Neuronal stem cell (in vitro differentiated cells): ENCODE measurements around the gene CALHM2.

Source experiments
- DNase-seq: peaks from one replicate; pipeline ENCODE4 v3.0.0-alpha.2; 2013; ENCODE audit warnings: low spot score
- H2AFZ ChIP-seq: one replicate; pipeline ENCODE4 v1.6.1; 2013; ENCODE audit warnings: mild to moderate bottlenecking, low read length, inconsistent platforms
- H2AK5ac ChIP-seq: 2 replicates; pipeline ENCODE4 v1.6.1; 2013; ENCODE audit warnings: low read depth, mild to moderate bottlenecking, inconsistent platforms, low read length, moderate library complexity, mixed read lengths
- H2BK120ac ChIP-seq: 2 replicates; pipeline ENCODE4 v1.6.1; 2013; ENCODE audit warnings: low read depth, mild to moderate bottlenecking, inconsistent platforms, low read length, moderate library complexity, mixed read lengths
- H2BK12ac ChIP-seq: one replicate; pipeline ENCODE4 v1.6.1; 2013; ENCODE audit warnings: low read length, inconsistent platforms
- H2BK15ac ChIP-seq: 2 replicates; pipeline ENCODE4 v1.6.1; 2013; ENCODE audit warnings: mild to moderate bottlenecking, low read length, inconsistent platforms, mixed read lengths
- H2BK5ac ChIP-seq: one replicate; pipeline ENCODE4 v1.6.1; 2013; ENCODE audit warnings: inconsistent platforms, mild to moderate bottlenecking, low read length, moderate library complexity
- H3K14ac ChIP-seq: one replicate; pipeline ENCODE4 v1.6.1; 2013; ENCODE audit warnings: low read length, inconsistent platforms
- H3K18ac ChIP-seq: 2 replicates; pipeline ENCODE4 v1.6.1; 2013; ENCODE audit warnings: low read length, inconsistent platforms
- H3K23ac ChIP-seq: 2 replicates; pipeline ENCODE4 v1.6.1; 2013; ENCODE audit warnings: low read depth, mild to moderate bottlenecking, mixed read lengths, low read length, inconsistent platforms; ENCODE audit not compliant: poor library complexity
- H3K27ac ChIP-seq: replicated peaks from 3 replicates; pipeline ENCODE4 v1.5.1; 2013; ENCODE audit warnings: low read length, inconsistent platforms
- H3K27me3 ChIP-seq, 3 experiments: 2 replicates each; pipeline ENCODE4 v1.6.1; 2013; ENCODE audit warnings: low read length in 3 of 3, mild to moderate bottlenecking in 2 of 3, inconsistent platforms in 1 of 3, low read depth in 1 of 3, mixed read lengths in 1 of 3, moderate library complexity in 1 of 3; ENCODE audit not compliant: control insufficient read depth in 3 of 3, insufficient read depth in 3 of 3
- H3K36me3 ChIP-seq, 2 donors: replicated peaks in 1 of 2; 2 replicates each; pipeline ENCODE4 v1.6.1; 2013; ENCODE audit warnings: low read length in 2 of 2; ENCODE audit not compliant: control insufficient read depth in 2 of 2, insufficient read depth in 2 of 2
- H3K4ac ChIP-seq: 2 replicates; pipeline ENCODE4 v1.6.1; 2013; ENCODE audit warnings: inconsistent platforms, mild to moderate bottlenecking, low read length, moderate library complexity
- H3K4me1 ChIP-seq, 2 donors: 1 replicate in 1 of 2; 2 replicates in 1 of 2; pipeline ENCODE4 v1.6.1; 2013; ENCODE audit warnings: low read length in 2 of 2, low read depth in 1 of 2; ENCODE audit not compliant: control insufficient read depth in 2 of 2, insufficient read depth in 1 of 2
- H3K4me2 ChIP-seq: one replicate; pipeline ENCODE4 v1.6.1; 2013; ENCODE audit warnings: mild to moderate bottlenecking, low read length, inconsistent platforms; ENCODE audit not compliant: insufficient read depth, poor library complexity, severe bottlenecking
- H3K4me3 ChIP-seq, 2 donors: 2 replicates each; pipeline ENCODE4 v1.5.1; 2013; ENCODE audit warnings: low read length in 2 of 2, mild to moderate bottlenecking in 2 of 2, inconsistent platforms in 1 of 2, moderate library complexity in 1 of 2
- H3K79me1 ChIP-seq: one replicate; pipeline ENCODE4 v1.6.1; 2013; ENCODE audit warnings: low read depth, mild to moderate bottlenecking, inconsistent platforms, low read length, moderate library complexity
- H3K9ac ChIP-seq: one replicate; pipeline ENCODE4 v1.6.1; 2013; ENCODE audit warnings: mild to moderate bottlenecking, low read depth, low read length, inconsistent platforms; ENCODE audit not compliant: poor library complexity
- H3K9me3 ChIP-seq, 2 donors: replicated peaks in 1 of 2; 2 replicates each; pipeline versions ENCODE3 to v1.6.1; 2013; ENCODE audit warnings: low read length in 2 of 2, mild to moderate bottlenecking in 2 of 2, inconsistent platforms in 1 of 2, low read depth in 1 of 2, mixed read lengths in 1 of 2, moderate library complexity in 1 of 2; ENCODE audit not compliant: control insufficient read depth in 2 of 2, insufficient read depth in 1 of 2
- H4K8ac ChIP-seq: one replicate; pipeline ENCODE4 v1.6.1; 2013; ENCODE audit warnings: low read depth, mild to moderate bottlenecking, inconsistent platforms, low read length, moderate library complexity
- H4K91ac ChIP-seq: one replicate; pipeline ENCODE4 v1.6.1; 2013; ENCODE audit warnings: low read length, low read depth, mild to moderate bottlenecking, inconsistent platforms; ENCODE audit not compliant: poor library complexity
- WGBS, 2 donors: extraction: QIAGEN DNeasy Blood & Tissue Kit; methylation state at CpG; one replicate each; pipeline ENCODE4 v1.1.7; 2013; ENCODE audit warnings: missing lambda C conversion rate in 2 of 2, mixed read lengths in 1 of 2; ENCODE audit not compliant: insufficient read length in 2 of 2, insufficient replicate concordance in 1 of 2; ENCODE audit errors: extremely low coverage in 2 of 2; 5-methylcytosine and 5-hydroxymethylcytosine counted together

Gene CALHM2

DNA sequence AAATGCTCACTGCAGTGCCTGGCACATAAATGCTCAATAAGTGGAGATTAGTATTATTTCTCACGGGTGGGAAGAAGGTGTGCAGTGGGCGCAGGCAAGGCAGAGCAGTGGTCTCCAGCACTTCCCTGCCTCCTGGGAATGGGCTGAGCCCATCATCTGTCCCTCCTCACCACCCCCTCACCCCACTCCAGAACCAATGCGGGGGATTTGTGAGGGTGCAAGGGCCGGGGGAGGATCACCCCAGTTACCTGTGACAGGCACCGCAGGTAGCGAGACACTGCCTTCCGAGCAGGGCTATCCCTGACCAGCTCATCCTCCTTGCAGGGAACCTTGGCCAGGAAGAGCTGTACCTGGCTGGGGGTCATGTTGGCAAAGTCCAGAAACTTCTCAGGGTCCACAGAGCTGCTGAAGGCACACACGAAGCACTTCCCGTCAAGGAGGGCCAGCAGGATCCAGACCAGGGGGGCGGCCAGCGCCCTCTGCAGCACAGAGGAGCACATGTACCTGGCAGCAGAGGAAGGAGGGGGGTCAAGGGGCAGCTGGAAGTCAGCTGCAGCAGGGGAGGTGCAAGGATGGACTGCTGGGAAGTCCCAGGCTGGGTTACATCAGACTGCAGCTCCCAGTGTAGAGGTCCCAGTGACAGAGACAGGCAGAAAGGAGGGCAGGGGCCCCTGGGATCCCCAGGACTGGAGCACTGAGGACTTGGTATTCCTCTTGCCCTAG is 24.0 kb upstream of the CALHM2 start:
- Histone ChIP-seq H2BK120ac (no peak overlapping the region), H2BK5ac (peak overlapping the region; percentile 62), H2BK15ac (no peak overlapping the region), H2AFZ (peak overlapping the region; percentile 49), H3K4me2 (no peak overlapping the region), H3K18ac (peak overlapping the region; percentile 74), H3K4me3 (peak overlapping the region in 1 of 2 donors; percentile 5), H3K27me3 (peaks cover 0 to 21% (median 0%) of the 10 kb centered on the region in 3 experiments), H3K4me1 (peaks cover 4 to 8% of the 10 kb centered on the region in 2 donors), H3K79me1 (no peaks in the 10 kb centered on the region), H3K23ac (no peak overlapping the region), H3K27ac (no peak overlapping the region), H2AK5ac (peak overlapping the region; percentile 61), H3K4ac (no peak overlapping the region), H3K36me3 (no peaks in the 10 kb centered on the region), H2BK12ac (no peak overlapping the region), H3K9me3 (no peaks in the 10 kb centered on the region), H4K8ac (peak overlapping the region; percentile 86), H3K9ac (peak overlapping the region; percentile 50), H3K14ac (peak overlapping the region; percentile 75), H4K91ac (no peak overlapping the region)
- no peak for DNase-seq
- no CpG with 5 or more reads among the region's 11 CpGs for WGBS, 2 donors

DNA sequence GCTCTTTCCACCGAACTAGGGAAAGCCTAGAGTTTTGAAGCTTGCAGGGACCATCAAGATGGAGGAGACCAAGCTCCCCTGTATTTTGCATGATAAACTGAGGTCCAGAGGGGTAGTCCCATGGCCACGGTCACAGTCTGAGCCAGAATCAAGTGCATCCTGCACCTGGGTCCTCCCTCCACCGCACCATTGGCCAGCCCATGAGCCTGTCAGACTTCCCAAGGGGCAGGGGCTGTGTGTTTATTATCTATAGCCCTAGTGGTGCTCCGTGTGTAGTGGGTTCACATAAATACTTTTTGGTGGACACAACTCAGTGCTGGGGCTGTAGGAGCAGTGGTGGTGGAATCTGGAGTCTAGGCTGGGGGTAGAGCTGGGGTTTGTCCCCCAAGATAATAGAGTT is 23.3 kb upstream of the CALHM2 start:
- Histone ChIP-seq H3K4me3 (no peak overlapping the region), H3K27me3 (peaks cover 0 to 27% (median 0%) of the 10 kb centered on the region in 3 experiments), H3K9ac (no peak overlapping the region), H3K4ac (no peak overlapping the region), H3K14ac (no peak overlapping the region), H3K27ac (no peak overlapping the region), H3K79me1 (no peaks in the 10 kb centered on the region), H3K36me3 (no peaks in the 10 kb centered on the region), H2BK15ac (no peak overlapping the region), H2BK5ac (no peak overlapping the region), H3K9me3 (no peaks in the 10 kb centered on the region), H2AK5ac (no peak overlapping the region), H3K4me1 (peaks cover 0 to 10% of the 10 kb centered on the region in 2 donors), H3K18ac (no peak overlapping the region), H3K4me2 (no peak overlapping the region), H3K23ac (no peak overlapping the region), H2BK12ac (no peak overlapping the region), H4K8ac (no peak overlapping the region), H2BK120ac (no peak overlapping the region), H4K91ac (no peak overlapping the region), H2AFZ (no peak overlapping the region)
- no CpG with 5 or more reads among the region's 4 CpGs for WGBS, 2 donors
- no peak for DNase-seq

DNA sequence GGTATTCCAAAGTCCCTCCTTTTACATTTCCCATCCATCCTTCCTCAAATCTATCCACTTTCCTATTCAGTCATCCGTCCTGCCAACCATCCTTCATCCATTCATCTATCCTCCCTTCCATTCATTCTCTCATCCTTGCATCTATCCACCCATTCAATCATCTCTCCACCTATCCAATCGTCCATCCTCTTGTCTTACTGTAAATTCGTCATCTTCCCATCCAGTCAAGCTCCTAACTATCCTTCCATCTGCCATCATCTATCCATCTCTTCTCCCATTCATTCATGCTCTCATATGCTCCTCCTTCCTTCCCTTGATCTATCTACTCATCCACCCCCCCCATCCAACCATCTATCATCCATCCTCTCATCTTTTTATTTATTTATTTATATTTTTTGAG is 21.9 kb upstream of the CALHM2 start:
- WGBS, 2 donors: 100% methylated on average over 1 to 3 of the region's 3 CpGs

DNA sequence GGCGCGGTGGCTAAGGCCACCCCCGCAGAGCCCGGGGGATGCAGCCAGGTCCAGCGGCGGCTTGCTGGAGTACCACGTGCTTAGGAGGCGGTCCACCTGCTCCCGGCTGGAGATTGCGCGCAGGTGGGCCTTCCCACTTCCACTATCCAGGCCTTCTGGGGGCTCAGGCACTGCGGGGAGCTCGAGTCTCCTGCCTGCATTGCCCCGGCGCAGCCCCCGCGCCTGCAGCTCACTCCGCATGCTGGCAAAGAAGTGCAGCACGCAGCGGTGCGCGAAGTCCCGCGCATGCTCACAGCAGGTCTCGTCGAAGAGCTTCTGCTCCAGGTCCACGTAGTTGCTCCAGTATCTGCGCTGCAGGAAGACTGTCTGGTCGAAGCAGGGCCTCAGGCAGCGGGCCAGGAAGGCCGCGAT is 21.1 kb upstream of the CALHM2 start:
- Histone ChIP-seq H3K27me3 (peaks cover 0 to 20% (median 0%) of the 10 kb centered on the region in 3 experiments), H4K91ac (no peak overlapping the region), H3K4me2 (no peak overlapping the region), H3K79me1 (no peaks in the 10 kb centered on the region), H3K23ac (no peak overlapping the region), H3K9me3 (no peaks in the 10 kb centered on the region), H4K8ac (no peak overlapping the region), H3K27ac (no peak overlapping the region), H3K14ac (peak overlapping the region; percentile 47), H2AFZ (no peak overlapping the region), H3K4me1 (peaks cover 0 to 10% of the 10 kb centered on the region in 2 donors), H2BK15ac (no peak overlapping the region), H3K36me3 (no peaks in the 10 kb centered on the region), H2BK12ac (no peak overlapping the region), H3K4ac (peak overlapping the region; percentile 39), H2BK5ac (peak overlapping the region; percentile 80), H2AK5ac (peak overlapping the region; percentile 89), H3K18ac (peak overlapping the region; percentile 18), H3K4me3 (no peak overlapping the region), H2BK120ac (no peak overlapping the region), H3K9ac (peak overlapping the region; percentile 50)
- no peak for DNase-seq
- no CpG with 5 or more reads among the region's 32 CpGs for WGBS, 2 donors

More for the DNA sequence above, 21.9 kb upstream of the CALHM2 start:
- no peak overlapping the region for H3K4me2 ChIP-seq
- H4K8ac ChIP-seq: no peak overlapping the region
- H2BK5ac ChIP-seq: no peak overlapping the region
- no peak for DNase-seq
- H3K4me3 ChIP-seq: no peak overlapping the region
- H2BK12ac ChIP-seq: no peak overlapping the region
- H2BK120ac ChIP-seq: no peak overlapping the region
- H3K9ac ChIP-seq: no peak overlapping the region
- no peaks in the 10 kb centered on the region for H3K79me1 ChIP-seq
- H2BK15ac ChIP-seq: no peak overlapping the region
- peaks cover 0 to 25% (median 0%) of the 10 kb centered on the region in 3 experiments for H3K27me3 ChIP-seq
- H3K4me1 ChIP-seq: peaks cover 0 to 10% of the 10 kb centered on the region in 2 donors
- H3K4ac ChIP-seq: no peak overlapping the region
- H3K23ac ChIP-seq: no peak overlapping the region
- H2AK5ac ChIP-seq: no peak overlapping the region
- no peaks in the 10 kb centered on the region for H3K9me3 ChIP-seq
- no peak overlapping the region for H3K14ac ChIP-seq
- no peak overlapping the region for H2AFZ ChIP-seq
- no peaks in the 10 kb centered on the region for H3K36me3 ChIP-seq
- H3K27ac ChIP-seq: no peak overlapping the region
- H3K18ac ChIP-seq: no peak overlapping the region
- no peak overlapping the region for H4K91ac ChIP-seq
